Stomach smooth muscle (tissue), 2 donors: ENCODE results near the gene CCR9.

Experiments
- H3K27ac ChIP-seq: one replicate; pipeline ENCODE4 v1.7.0; 2013; ENCODE audit warnings: mild to moderate bottlenecking, low read length, inconsistent platforms
- H3K27me3 ChIP-seq, 2 donors: one replicate each; pipeline ENCODE4 v1.7.0; 2013; ENCODE audit warnings: low read length in 2 of 2; ENCODE audit not compliant: insufficient read depth in 2 of 2, control insufficient read depth in 1 of 2
- H3K36me3 ChIP-seq, 2 donors: one replicate each; pipeline ENCODE4 v1.7.0; 2013; ENCODE audit warnings: low read length in 2 of 2; ENCODE audit not compliant: control insufficient read depth in 2 of 2, insufficient read depth in 2 of 2
- H3K4me1 ChIP-seq: one replicate; pipeline ENCODE4 v1.7.0; 2013; ENCODE audit warnings: low read length; ENCODE audit not compliant: control insufficient read depth, insufficient read depth
- H3K4me3 ChIP-seq, 2 donors: one replicate each; pipeline ENCODE4 v1.7.0; 2013; ENCODE audit warnings: low read length in 2 of 2
- H3K9ac ChIP-seq, 2 donors: one replicate each; pipeline ENCODE4 v1.7.0; 2013; ENCODE audit warnings: low read length in 2 of 2, mild to moderate bottlenecking in 1 of 2
- H3K9me3 ChIP-seq, 2 donors: one replicate each; pipeline ENCODE4 v1.7.0; 2013; ENCODE audit warnings: low read length in 2 of 2; ENCODE audit not compliant: control insufficient read depth in 2 of 2
- donor health status: healthy.
- donor health status: Pancreatic carcinoma.

The CCR9 gene

GRCh38 chr3:45921158-45922038 is 35.1 kb downstream of the CCR9 start:
- peaks cover 45 to 54% of the 10 kb centered on the region in 2 donors for H3K36me3 ChIP-seq
- no peak overlapping the region for H3K27ac ChIP-seq
- H3K9me3 ChIP-seq = no peaks in the 10 kb centered on the region

GRCh38 chr3:45922039-45922326 is 35.6 kb downstream of the CCR9 start:
- no peak overlapping the region for H3K4me3 ChIP-seq
- H3K27ac ChIP-seq = no peak overlapping the region
- no peaks in the 10 kb centered on the region for H3K4me1 ChIP-seq
- peaks cover 45 to 54% of the 10 kb centered on the region in 2 donors for H3K36me3 ChIP-seq
- H3K9ac ChIP-seq = no peak overlapping the region
- H3K9me3 ChIP-seq = no peaks in the 10 kb centered on the region
- H3K27me3 ChIP-seq = no peaks in the 10 kb centered on the region

More at GRCh38 chr3:45921158-45922038, 35.1 kb downstream of the CCR9 start:
- Histone ChIP-seq H3K27me3 (no peaks in the 10 kb centered on the region), H3K9ac (no peak overlapping the region), H3K4me1 (no peaks in the 10 kb centered on the region), H3K4me3 (no peak overlapping the region)

GRCh38 chr3:45922950-45923590 is 36.7 kb downstream of the CCR9 start:
- Histone ChIP-seq H3K36me3 (peaks cover 52 to 60% of the 10 kb centered on the region in 2 donors), H3K27me3 (no peaks in the 10 kb centered on the region), H3K27ac (no peak overlapping the region), H3K9ac (no peak overlapping the region), H3K4me3 (no peak overlapping the region), H3K4me1 (no peaks in the 10 kb centered on the region), H3K9me3 (no peaks in the 10 kb centered on the region)

GRCh38 chr3:45923755-45924154 is 37.4 kb downstream of the CCR9 start:
- H3K9me3 ChIP-seq = no peaks in the 10 kb centered on the region
- peaks cover 53 to 64% of the 10 kb centered on the region in 2 donors for H3K36me3 ChIP-seq
- no peak overlapping the region for H3K4me3 ChIP-seq

GRCh38 chr3:45927881-45928280 is 41.5 kb downstream of the CCR9 start:
- Histone ChIP-seq H3K36me3 (peaks cover 60 to 69% of the 10 kb centered on the region in 2 donors), H3K4me3 (no peak overlapping the region), H3K9me3 (no peaks in the 10 kb centered on the region), H3K27me3 (no peaks in the 10 kb centered on the region), H3K9ac (no peak overlapping the region), H3K4me1 (no peaks in the 10 kb centered on the region), H3K27ac (no peak overlapping the region)

More at GRCh38 chr3:45923755-45924154, 37.4 kb downstream of the CCR9 start:
- H3K27me3 ChIP-seq = no peaks in the 10 kb centered on the region
- no peak overlapping the region for H3K27ac ChIP-seq
- H3K4me1 ChIP-seq = no peaks in the 10 kb centered on the region
- no peak overlapping the region for H3K9ac ChIP-seq

GRCh38 chr3:45929042-45929679 is 42.8 kb downstream of the CCR9 start:
- Histone ChIP-seq H3K27ac (no peak overlapping the region), H3K4me3 (no peak overlapping the region), H3K9ac (no peak overlapping the region), H3K4me1 (no peaks in the 10 kb centered on the region), H3K27me3 (no peaks in the 10 kb centered on the region), H3K9me3 (no peaks in the 10 kb centered on the region), H3K36me3 (peaks cover 47 to 60% of the 10 kb centered on the region in 2 donors)

- H3K4me1 ChIP-seq = no peaks in the 10 kb centered on the region
- H3K4me3 ChIP-seq = no peak overlapping the region
- peaks cover 61 to 70% of the 10 kb centered on the region in 2 donors for H3K36me3 ChIP-seq
- H3K9me3 ChIP-seq = no peaks in the 10 kb centered on the region
- H3K27me3 ChIP-seq = no peaks in the 10 kb centered on the region
- no peak overlapping the region for H3K27ac ChIP-seq
- H3K9ac ChIP-seq = no peak overlapping the region
Measured at GRCh38 chr3:45931496-45931895, 45.2 kb downstream of the CCR9 start.

GRCh38 chr3:45932112-45932511 is 45.8 kb downstream of the CCR9 start:
- H3K36me3 ChIP-seq = peaks cover 63 to 74% of the 10 kb centered on the region in 2 donors

GRCh38 chr3:45933591-45933990 is 47.2 kb downstream of the CCR9 start:
- Histone ChIP-seq H3K4me1 (no peaks in the 10 kb centered on the region), H3K4me3 (no peak overlapping the region), H3K27me3 (no peaks in the 10 kb centered on the region), H3K27ac (no peak overlapping the region), H3K9me3 (no peaks in the 10 kb centered on the region), H3K9ac (no peak overlapping the region), H3K36me3 (peaks cover 57 to 68% of the 10 kb centered on the region in 2 donors)

More at GRCh38 chr3:45932112-45932511, 45.8 kb downstream of the CCR9 start:
- Histone ChIP-seq H3K27ac (no peak overlapping the region), H3K9ac (no peak overlapping the region), H3K27me3 (no peaks in the 10 kb centered on the region), H3K4me1 (no peaks in the 10 kb centered on the region), H3K4me3 (no peak overlapping the region), H3K9me3 (no peaks in the 10 kb centered on the region)

GRCh38 chr3:45936261-45936660 is 49.9 kb downstream of the CCR9 start:
- H3K4me3 ChIP-seq = no peak overlapping the region
- H3K27me3 ChIP-seq = no peaks in the 10 kb centered on the region
- H3K9me3 ChIP-seq = no peaks in the 10 kb centered on the region
- peaks cover 13% of the 10 kb centered on the region for H3K4me1 ChIP-seq
- H3K9ac ChIP-seq = no peak overlapping the region
- H3K27ac ChIP-seq = no peak overlapping the region
- H3K36me3 ChIP-seq = peaks cover 33 to 41% of the 10 kb centered on the region in 2 donors
